Fibroblast of upper back skin (primary cell): ENCODE data around the gene CORIN.
"Not testable (repeated sequence)": the region's sequence is repeated elsewhere in the genome, so short reads cannot be mapped to it uniquely, and the experiment has no call there.

Experiments used
- DNase-seq: peaks from one replicate; pipeline ENCODE4 v3.0.0-alpha.2; 2013

Gene CORIN

DNA sequence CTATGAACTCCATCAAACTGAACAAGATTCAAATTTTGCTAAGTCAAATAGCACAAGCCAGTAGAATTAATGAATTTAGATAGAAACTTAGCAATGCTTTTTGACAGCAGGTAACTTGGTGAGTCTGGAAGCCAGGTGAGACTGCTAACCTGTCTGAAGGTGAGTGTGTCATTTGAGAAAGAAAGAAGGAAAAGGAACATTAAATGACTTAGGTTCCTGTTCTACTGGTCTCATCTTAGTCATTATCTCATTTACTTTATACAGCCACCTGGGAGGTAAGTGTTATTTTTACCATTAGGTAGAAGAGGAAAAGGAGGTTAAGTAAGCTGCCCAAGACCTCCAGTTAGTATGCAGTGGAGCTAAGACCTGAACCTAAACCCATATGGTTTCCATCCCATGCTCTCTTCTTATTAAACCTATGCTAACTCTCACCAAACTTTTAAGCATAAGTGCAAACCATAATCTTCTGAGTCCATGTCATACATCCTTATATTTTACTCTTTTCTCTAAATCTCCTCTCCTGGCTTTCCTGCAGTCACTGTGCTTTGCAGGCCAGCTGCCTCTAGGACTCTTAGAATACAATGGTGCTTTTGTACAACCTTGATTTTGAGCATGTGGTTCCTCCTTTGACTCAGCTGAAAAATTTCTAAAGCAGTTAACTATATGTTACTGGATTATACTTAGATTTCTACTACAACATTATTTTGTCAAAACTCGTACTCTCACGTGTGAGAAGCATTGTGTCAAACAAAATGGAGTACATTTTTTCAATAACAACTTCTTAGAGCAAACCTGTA lies 284.3 kb downstream of the CORIN start:
- DNase-seq: no peak

DNA sequence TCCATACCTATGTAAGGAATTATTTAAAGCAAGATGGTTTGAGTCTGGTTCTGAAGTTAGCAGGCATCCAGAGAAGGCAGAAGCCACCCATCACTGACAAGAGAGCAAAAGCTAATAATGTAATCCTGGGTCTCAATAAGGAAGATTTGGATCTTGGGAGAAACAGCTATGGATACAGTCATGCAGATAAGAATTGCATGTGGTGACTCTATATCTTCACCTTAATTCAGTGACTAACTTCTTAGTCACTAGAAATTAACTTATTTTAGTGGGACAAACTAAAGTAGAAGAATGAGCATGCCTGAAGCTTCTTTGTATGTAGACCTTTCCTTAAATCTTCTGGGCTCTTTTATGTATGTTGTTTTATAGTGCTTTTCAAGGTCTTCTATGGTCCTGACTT lies 286.2 kb downstream of the CORIN start:
- peak; percentile 48 for DNase-seq

DNA sequence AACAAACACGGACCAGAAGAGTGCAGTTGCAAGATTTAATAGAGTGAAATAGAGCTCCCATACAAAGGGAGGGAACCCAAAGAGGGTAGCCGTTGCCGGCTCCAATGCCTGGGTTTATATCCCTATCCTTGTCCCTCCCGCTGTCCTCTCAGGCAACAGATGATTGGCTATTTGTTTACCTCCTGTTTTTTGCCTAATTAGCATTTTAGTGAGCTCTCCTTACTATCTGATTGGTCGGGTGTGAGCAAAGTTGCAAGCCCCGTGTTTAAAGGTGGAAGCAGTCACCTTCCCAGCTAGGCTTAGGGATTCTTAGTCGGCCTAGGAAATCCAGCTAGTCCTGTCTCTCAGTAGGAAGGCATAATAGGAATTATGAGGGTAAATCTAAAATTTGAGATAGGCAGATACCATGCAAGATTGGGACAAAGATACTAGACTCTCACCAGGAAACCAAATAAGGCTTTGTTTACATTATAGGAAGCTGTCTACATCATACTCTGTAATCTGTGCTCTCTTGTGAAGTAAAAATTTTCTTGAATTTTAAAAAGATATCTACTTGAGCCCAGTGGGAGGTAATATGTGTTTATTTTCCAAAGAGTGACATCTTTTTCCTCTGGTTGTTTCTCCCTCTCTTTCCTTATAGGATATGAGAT lies 286.8 kb downstream of the CORIN start:
- DNase-seq: no peak

DNA sequence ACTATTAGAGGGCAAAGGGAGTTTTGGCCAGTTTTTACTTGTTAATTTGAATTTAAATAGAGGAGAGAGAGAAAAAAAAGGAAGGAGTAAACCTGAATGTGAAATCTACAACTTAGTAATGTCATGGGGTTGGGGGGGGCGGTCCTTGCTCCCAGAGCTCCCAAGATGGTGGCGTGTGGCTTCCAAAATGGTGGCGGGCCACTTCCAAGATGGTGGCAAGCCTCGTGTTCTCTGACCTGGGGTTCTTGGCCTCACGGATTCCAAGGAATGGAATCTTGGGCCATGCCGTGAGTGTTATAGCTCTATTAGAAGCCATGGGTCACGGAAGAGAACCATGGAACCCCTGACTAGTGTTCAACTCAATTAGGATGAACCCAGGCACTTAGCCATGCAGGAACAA lies 287.5 kb downstream of the CORIN start:
- not testable (repeated sequence) for DNase-seq
